ENCODE measurements around the gene SFSWAP.
"Not testable (repeated sequence)": the region's sequence is repeated elsewhere in the genome, so short reads cannot be mapped to it uniquely, and the experiment has no call there.

SFSWAP gene

DNA sequence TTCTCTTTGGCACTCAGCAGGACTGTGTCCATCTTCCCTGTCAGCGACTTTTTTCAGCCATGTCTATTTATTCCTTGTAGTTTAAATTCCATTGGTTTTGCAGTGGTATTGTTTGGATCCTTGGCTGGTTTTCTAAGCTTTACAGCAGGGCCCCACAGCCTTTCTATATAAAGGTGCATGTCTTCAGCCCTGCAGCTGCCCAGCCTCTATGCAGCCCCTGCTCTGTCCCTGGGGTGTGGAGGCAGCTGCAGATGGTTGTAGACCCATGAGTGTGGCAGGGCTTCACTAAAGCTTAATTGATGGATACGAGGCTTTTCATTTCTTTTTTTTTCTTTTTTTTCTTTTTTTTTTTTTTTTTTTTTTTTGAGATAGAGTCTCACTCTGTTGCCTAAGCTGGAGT is 29.7 kb downstream of the SFSWAP start:
- Histone ChIP-seq H3K9ac (no peak overlapping the region), H3K9me3 (ENCODE audit: control insufficient read depth, low read length) (no peaks in the 10 kb centered on the region), H3K4me2 (ENCODE audit: low read length) (no peak overlapping the region)

DNA sequence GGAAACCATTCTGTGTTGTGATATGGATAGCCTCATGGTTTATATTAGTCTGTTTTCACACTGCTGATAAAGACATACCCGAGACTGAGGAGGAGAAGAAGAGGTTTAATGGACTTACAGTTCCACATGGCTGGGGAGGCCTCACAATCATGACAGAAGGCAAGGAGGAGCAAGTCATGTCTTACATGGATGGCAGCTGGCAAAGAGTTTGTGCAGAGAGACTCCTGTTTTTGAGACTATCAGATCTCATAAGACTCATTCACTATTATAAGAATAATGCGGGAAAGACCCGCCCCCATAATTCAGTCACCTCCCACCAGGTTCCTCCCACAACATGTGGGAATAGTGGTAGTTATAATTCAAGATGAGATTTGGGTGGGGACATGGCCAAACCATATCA is 31.9 kb downstream of the SFSWAP start:
- H3K4me1 ChIP-seq; H2AFZ ChIP-seq; H3K4me2 ChIP-seq (ENCODE audit: low read length); H3K9ac ChIP-seq; H3K9me3 ChIP-seq (ENCODE audit: control insufficient read depth, low read length); H3K27ac ChIP-seq; H3K36me3 ChIP-seq (ENCODE audit: control insufficient read depth, insufficient read depth, low read length); H3K4me3 ChIP-seq (ENCODE audit: low read depth, low read length); H3K27me3 ChIP-seq (ENCODE audit: control insufficient read depth, insufficient read depth, low read length): not testable (repeated sequence)
- peaks cover 35% of the 10 kb centered on the region for H3K79me2 ChIP-seq

More for the DNA sequence above, 29.7 kb downstream of the SFSWAP start:
- no peak overlapping the region for H3K4me3 ChIP-seq (ENCODE audit: low read depth, low read length)
- H3K4me1 ChIP-seq = no peaks in the 10 kb centered on the region
- no peaks in the 10 kb centered on the region for H3K36me3 ChIP-seq (ENCODE audit: control insufficient read depth, insufficient read depth, low read length)
- TF ChIP-seq, protein P1, sequence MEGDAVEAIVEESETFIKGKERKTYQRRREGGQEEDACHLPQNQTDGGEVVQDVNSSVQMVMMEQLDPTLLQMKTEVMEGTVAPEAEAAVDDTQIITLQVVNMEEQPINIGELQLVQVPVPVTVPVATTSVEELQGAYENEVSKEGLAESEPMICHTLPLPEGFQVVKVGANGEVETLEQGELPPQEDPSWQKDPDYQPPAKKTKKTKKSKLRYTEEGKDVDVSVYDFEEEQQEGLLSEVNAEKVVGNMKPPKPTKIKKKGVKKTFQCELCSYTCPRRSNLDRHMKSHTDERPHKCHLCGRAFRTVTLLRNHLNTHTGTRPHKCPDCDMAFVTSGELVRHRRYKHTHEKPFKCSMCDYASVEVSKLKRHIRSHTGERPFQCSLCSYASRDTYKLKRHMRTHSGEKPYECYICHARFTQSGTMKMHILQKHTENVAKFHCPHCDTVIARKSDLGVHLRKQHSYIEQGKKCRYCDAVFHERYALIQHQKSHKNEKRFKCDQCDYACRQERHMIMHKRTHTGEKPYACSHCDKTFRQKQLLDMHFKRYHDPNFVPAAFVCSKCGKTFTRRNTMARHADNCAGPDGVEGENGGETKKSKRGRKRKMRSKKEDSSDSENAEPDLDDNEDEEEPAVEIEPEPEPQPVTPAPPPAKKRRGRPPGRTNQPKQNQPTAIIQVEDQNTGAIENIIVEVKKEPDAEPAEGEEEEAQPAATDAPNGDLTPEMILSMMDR (IDR thresholded peaks at IDR 0.05) = no peak
- H3K27ac ChIP-seq = no peak overlapping the region
- no peaks in the 10 kb centered on the region for H3K27me3 ChIP-seq (ENCODE audit: control insufficient read depth, insufficient read depth, low read length)
- H3K79me2 ChIP-seq = peaks cover 21% of the 10 kb centered on the region
- no peak overlapping the region for H2AFZ ChIP-seq

DNA sequence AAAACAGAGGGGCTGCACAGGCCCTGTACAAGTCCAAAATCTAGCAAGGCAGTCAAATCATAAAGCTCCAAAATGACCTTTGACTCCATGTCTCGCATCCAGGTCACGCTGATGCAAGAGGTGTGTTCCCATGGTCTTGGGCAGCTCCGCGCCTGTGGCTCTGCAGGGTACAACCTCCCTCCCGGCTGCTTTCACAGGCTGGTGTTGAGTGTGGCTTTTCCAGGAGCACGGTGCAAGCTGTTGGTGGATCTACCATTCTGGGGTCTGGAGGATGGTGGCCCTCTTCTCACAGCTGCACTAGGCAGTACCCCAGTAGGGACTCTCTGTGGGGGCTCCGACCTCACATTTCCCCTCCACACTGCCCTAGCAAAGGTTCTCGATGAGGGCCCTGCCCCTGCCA is 32.5 kb downstream of the SFSWAP start:
- not testable (repeated sequence) for H3K27ac ChIP-seq; H2AFZ ChIP-seq; H3K9me3 ChIP-seq (ENCODE audit: control insufficient read depth, low read length); H3K4me3 ChIP-seq (ENCODE audit: low read depth, low read length); H3K27me3 ChIP-seq (ENCODE audit: control insufficient read depth, insufficient read depth, low read length); H3K9ac ChIP-seq; H3K4me1 ChIP-seq; H3K36me3 ChIP-seq (ENCODE audit: control insufficient read depth, insufficient read depth, low read length); H3K4me2 ChIP-seq (ENCODE audit: low read length)
- H3K79me2 ChIP-seq = peaks cover 39% of the 10 kb centered on the region

DNA sequence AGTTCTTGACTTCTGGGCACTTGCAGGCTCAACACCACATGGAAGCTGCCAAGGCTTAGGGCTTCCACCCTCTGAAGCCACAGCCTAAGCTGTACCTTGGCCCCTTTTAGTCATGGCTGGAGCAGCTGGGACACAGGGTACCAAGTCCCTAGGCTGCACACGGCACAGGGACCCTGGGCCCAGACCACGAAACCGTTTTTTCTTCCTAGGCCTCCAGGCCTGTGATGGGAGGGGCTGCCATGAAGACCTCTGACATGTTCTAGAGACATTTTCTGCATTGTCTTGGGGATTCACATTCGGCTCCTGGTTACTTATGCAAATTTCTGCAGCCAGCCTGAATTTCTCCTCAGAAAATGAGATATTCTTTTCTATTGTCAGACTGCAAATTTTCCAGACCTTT is 33.0 kb downstream of the SFSWAP start:
- H3K27me3 ChIP-seq (ENCODE audit: control insufficient read depth, insufficient read depth, low read length); H3K9ac ChIP-seq; H3K4me2 ChIP-seq (ENCODE audit: low read length); H3K4me3 ChIP-seq (ENCODE audit: low read depth, low read length); H3K27ac ChIP-seq; H3K4me1 ChIP-seq; H3K9me3 ChIP-seq (ENCODE audit: control insufficient read depth, low read length); H2AFZ ChIP-seq; H3K36me3 ChIP-seq (ENCODE audit: control insufficient read depth, insufficient read depth, low read length): not testable (repeated sequence)
- peaks cover 41% of the 10 kb centered on the region for H3K79me2 ChIP-seq

DNA sequence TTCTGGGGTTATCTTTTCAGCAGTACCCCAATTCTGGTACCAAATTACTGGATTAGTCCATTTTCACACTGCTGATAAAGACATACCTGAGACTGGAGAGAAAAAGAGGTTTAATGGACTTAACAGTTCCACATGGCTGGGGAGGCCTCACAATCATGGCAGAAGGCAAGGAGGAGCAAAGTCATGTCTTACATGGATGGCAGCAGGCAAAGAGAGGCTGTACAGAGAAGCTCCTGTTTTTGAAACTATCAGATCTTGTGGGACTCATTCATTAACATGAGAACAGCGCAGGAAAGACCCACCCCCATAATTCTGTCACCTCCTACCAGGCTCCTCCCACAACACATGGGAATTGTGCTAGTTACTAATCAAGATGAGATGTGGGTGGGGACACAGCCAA is 33.8 kb downstream of the SFSWAP start:
- H3K4me2 ChIP-seq (ENCODE audit: low read length); H3K4me1 ChIP-seq; H3K9me3 ChIP-seq (ENCODE audit: control insufficient read depth, low read length); H3K36me3 ChIP-seq (ENCODE audit: control insufficient read depth, insufficient read depth, low read length); H3K9ac ChIP-seq; H2AFZ ChIP-seq; H3K27me3 ChIP-seq (ENCODE audit: control insufficient read depth, insufficient read depth, low read length); H3K4me3 ChIP-seq (ENCODE audit: low read depth, low read length); H3K27ac ChIP-seq: not testable (repeated sequence)
- H3K79me2 ChIP-seq = peaks cover 49% of the 10 kb centered on the region

DNA sequence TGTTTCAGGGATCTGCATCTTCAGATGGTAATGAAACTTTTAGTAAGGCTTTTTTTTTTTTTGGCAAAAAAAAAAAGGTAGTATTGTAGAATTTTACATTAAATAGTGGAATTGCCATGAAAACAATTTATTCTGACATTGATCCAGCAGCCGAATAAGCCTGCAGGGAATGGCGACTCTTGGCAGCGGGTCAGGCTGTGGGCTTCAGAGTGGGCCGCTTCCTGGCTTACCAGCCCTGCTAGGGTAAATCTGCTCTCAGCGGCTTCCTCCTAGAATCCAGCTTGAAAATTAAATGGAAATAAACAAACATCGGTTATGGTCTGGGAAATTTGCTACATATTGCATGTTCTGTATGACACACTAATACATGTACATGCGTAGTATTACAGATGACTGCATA is 34.8 kb downstream of the SFSWAP start:
- TF ChIP-seq, protein P1 (IDR thresholded peaks at IDR 0.05) = no peak
- Histone ChIP-seq H3K9ac (no peak overlapping the region), H3K27me3 (ENCODE audit: control insufficient read depth, insufficient read depth, low read length) (no peaks in the 10 kb centered on the region), H3K4me3 (ENCODE audit: low read depth, low read length) (no peak overlapping the region), H3K36me3 (ENCODE audit: control insufficient read depth, insufficient read depth, low read length) (no peaks in the 10 kb centered on the region), H3K27ac (no peak overlapping the region), H3K9me3 (ENCODE audit: control insufficient read depth, low read length) (no peaks in the 10 kb centered on the region), H2AFZ (no peak overlapping the region), H3K4me1 (no peaks in the 10 kb centered on the region), H3K4me2 (ENCODE audit: low read length) (no peak overlapping the region), H3K79me2 (peaks cover 57% of the 10 kb centered on the region)
